HG03097 (cell line): ENCODE data around the gene PARD3.

Experiments used
- ATAC-seq: cut with Tn5 transposase; IDR thresholded peaks from one replicate; pipeline ENCODE4 v1.9.1; 2021; ENCODE audit not compliant: unreplicated experiment, low FRiP score

PARD3 gene

DNA sequence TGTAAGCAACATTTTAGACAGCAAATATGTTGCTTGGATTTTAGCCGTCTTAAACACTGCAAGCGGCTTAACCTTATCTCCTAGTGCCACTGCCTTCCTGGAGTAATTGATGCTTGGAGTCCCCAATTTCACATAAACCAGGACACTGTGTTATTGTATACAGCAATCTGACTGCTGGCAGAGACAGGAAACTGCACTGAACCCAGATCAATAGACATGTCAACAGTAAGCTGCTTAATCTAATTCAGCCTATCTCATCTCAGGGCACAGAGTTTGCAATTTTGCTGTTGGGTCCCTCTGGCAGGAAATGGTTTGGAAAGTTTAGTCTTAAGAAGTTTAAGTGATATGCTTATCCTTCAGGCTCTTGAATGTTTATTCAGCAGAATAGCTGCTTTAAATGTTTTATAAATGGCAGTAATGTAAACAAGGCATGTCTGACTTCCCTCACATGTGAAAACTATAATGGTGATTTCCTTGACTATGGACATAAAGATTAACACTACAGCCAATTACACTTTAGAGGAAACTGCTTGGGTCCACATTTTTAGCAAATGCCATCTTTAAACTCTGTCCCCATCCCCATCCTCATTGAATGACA lies 598.6 kb downstream of the PARD3 start:
- no peak for ATAC-seq

DNA sequence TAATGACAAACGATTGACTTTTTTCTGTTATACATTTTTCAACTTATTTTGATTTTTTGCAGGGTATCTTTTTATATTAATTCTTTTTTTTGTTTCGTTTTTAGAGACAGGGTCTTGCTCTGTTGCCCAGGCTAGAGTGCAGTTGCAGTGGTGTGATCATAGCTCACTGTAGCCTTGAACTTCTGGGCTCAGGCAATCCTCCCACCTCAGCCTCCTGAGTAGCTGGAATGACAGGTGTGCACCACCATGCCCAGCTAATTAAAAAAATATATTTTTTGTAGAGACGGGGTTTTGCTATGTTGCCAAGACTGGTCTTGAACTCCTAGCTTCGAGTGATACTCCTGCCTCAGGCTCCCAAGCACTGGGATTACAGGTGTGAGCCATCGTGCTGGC lies 601.3 kb downstream of the PARD3 start:
- no peak for ATAC-seq

DNA sequence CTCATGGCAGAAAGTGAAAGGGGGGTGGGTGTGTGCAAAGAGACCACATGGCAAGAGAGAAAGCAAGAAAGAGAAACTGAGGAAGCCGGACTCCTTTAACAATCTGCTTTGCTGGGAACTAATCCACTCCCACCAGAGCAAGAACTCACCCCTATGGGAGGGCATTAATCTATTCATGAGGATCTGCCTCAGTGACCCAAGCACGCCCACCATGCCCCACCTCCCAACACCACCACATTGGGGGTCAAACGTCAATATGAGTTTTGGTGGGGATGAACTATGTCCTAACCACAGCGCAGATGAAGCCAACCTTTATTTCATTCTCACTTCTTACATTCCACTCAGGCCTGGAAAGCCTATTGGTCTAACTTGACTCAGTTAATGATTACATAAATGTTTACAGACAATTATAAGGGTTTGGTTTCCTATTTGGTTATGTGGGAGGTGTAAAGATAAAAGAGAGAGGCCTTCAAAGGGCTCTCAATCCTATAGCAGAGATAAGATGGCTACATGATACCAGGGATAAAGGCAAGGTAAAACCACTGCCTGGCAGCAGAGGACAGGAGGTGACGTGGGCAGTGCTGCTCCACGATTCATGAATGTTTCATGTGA lies 601.8 kb downstream of the PARD3 start:
- no peak for ATAC-seq

DNA sequence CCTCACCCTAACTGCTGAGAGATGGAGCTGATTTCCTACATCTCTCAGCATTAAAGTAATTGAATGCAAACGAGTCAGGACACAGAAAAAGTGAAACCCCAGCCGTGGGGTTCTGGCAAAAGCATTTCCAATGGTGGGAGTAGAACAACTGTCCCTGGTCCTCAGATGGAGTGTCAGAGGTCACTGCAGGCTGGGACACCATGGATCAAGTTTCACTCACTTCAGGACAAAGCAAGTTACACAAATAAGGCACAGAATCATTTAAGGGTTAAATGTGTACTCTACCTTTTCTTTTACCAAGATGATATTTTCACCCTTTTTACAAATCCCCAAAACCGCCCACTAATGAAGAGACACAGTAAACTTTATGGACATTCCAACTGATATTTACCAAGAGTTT lies 607.8 kb downstream of the PARD3 start:
- ATAC-seq, result no peak

DNA sequence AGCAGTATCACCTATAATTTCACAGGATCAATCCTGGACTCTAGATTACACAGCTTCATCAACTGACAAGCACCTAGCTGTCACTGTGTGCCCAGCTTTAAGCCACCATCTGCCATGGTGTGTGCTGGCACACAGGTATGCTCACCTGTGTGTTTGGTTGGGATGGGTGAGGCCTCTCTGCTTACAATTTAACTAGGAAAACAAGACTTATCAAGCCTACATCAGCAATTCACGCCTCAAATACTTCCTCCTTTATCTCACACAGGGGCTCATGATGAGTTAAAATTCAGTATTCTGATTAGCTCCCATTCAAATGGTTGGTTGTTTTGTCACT lies 608.2 kb downstream of the PARD3 start:
- no peak for ATAC-seq

DNA sequence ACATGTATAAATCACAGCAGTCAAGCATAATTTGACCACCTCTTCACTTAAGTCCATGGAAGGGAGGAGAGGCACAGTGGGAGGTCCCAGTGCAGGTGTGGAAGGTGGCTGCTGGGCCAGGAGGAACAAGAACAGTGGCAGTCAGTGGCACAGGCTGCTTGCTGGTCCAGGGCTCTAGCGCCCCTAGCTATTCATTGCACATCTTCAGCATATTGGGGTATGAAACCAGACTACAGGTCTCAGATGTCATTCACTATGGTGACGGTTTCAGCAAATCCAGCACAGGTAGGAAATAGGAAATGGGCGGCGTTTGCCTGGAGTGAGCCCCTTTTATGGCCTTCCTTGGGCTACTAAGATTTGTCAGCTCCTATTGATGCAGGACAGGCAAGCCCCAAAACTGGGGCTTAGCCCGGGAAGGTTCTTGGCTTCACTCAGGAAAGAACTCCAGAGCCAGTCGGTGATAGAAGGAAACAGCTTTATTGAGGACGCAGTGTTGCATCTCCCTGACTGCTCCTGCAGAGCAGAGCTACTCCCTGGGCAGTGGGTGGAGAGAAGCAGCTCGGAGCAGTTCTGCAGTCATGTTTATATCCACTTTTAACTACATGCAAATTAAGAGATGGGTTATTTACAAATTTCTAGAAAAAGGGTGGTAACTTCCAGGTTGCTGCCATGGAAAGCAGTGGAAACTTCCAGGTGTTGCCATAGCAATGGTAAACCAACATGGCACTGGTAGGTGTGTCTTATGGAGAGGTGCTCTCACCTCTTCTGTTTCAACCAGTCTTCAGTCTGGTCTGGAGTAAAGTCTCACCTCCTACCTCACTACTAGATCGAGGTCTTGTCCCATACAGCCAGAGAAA lies 608.8 kb downstream of the PARD3 start:
- no peak for ATAC-seq

DNA sequence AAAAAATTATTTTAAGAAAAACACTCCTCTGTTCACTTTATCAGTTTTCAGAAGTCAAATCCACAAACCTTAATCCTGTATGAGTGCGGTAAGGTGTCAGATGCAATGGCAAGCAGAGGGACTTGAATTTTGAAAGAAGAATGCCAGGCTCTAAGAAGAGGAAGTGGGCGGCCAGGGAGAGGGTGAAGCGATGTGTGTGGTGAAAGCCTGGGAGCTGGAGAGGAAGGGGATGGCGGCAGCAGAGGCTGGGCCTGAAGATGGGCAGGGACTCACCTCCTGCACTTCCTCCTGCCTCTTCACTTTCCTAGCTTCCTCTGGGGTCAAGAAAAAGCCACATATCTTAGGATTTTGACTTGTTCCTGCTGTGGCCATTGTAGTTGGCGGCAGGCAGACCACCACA lies 609.6 kb downstream of the PARD3 start:
- ATAC-seq, result peak; percentile 48

DNA sequence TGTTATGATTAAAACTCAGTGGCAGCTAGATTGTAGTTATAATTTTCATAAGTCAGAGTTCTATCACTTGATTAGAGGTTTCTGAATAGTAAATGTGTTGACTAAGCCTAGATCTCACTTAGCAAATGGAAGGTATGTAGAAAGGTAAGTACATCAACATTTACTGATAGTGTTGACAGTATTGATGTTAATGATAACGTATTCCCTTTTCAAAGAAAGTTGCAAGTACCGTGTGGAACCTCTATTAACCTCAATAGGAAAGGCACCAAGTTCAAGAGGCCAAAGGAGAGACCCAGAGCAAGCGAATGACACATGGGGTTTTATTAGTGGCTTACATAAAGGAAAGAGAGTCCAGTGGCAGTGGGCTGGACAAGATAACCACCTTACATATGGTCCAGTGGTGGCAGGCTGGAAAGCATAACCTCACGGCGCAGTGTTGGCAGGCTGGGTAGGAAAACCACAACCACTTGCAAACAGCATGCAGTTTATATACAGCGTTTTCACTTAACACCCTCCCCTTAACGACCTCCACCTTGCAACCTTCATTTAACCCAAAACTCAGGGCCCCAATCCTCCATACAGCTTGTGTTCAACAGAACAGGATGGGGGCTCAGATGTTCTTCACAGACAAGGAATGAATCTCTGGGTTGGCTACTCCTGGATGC lies 611.0 kb downstream of the PARD3 start:
- no peak for ATAC-seq

DNA sequence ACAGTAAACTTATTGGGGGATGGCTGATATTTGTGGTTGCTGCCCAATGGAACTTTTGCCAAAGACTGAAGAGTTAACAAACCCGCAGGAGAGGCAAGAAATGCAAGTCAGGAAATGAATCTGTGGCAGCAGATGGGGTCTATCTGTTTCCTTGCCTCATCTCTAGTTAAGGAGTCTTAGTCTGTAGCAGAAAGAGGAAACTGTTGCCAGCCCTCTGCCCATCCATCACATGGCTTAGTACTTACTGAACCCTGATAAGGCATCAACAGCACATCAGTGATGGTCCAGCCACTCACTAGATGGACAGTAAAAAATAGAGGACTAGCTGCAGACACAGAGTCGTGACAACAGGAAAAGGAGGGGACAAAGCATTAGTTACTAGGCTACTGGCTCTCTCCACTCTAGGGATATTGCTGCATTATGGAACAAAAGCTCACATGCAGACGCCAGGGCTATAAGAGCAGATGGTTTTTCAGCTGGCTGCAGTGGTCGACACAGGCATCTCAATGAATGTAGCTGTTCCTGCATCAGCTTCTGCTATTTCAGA lies 614.7 kb downstream of the PARD3 start:
- no peak for ATAC-seq

DNA sequence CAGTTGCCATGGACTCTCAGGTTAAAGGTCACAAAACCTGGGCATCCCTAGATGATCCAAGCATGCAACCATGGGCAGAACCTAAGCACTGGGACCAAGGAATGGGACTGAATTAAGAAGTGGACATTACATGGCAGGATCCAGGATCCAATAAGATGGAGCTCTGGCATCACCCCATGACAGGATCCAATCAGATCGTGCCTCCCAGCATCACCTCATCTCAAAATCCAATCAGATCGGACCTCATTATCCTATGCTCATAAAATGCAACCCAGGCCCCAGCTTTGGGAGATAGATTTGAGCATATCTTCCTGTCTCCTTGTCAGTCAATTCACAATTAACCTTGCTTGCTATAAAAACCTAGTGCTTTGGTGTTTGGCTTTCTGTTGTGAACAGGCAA lies 616.1 kb downstream of the PARD3 start:
- no peak for ATAC-seq

DNA sequence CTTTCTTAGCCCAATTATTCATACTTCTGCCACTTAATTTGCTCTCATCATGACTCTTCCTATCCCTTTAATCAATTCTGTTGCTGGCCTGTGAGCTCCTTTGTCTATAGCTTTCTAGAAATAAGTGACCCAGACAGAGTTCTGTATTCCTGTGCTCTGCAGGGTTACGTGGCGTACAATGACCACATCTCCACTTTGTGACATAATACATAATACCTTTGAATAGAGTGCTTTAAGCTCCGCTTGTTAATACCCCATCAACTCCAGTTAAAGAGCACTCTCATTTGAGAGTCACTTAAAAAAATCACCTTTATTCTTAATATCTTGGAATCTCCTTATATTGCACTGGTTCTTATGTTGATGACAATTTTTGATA lies 619.0 kb downstream of the PARD3 start:
- no peak for ATAC-seq

DNA sequence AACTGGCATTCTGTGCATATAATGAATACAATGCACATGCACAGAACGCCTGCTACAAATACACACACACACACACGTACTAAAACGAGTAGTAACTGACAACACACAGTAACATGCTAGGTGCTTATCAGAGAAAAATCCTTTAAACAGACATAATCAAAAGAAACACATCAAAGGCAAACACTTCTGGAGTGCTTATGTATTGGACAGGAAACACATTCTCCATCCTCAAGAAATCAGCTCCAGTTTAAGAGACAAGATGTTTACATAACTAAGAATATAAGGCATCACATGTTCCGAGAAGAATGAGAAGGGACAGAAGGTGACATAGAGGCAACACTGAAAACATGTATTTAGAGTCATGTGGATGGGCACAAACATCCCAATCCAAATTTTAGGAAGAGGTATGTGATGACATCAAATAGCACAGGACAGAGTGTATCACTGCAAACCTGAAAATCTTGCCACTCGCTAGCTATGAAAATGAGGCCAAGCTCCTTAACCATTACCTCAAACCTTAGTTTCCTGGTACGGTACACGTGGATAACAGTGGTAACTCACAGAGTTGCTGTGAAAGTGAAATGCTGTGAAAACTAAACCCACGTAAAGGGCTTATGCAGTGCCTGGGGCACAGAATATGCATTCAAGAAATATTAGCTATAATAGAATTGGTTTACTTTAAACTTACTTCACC lies 619.6 kb downstream of the PARD3 start:
- no peak for ATAC-seq

DNA sequence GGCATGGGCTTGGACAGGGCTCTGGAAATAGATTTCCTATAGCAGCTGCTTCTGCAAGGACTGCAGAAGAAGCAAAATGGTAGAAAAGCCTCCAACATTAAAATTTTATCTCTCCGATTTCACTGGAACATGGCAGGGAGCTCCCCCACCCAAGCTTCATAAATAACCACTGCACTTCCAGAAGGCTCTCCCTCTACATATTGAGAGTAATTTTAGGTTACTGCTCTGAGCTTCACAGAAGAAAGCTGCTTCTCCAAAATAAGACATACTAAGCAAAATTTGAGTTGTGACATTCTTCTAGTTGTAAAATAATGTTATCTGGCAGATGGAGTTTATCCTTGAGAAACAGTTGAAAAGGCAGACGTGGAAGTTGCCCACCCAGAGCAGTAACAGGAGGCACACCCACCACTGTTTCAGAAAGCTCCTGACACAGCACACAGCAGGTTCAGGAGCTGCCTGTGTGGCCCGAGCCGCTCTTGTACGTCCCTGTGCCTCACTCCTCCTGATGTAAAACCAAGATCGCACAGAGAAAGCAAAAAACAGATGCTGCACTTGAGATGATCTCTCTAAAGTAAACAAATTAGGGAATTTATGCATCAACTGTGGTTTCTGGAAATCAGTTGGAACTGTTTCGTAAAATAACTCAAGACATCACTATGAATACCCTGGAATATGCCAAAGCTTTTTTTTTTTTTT lies 621.0 kb downstream of the PARD3 start:
- ATAC-seq, result no peak

DNA sequence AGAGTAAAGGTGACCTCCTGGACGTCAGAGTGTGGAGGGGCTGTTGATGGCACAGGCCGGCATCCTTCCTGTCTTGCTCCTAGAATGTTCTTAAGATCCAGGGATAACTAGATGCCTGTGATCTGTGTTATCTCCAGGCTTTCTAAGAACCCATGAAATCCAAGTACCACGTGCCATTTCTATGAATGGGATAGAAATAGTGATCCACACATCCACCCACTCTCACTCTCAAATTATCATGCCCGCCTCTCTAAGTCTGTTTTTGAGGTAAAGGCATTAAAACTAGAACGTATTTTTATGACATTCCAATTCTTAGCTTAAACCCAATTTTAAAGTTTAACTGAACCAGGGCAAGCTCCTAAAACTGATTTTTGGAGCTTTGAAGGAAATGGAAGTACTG lies 622.5 kb downstream of the PARD3 start:
- ATAC-seq, result no peak

DNA sequence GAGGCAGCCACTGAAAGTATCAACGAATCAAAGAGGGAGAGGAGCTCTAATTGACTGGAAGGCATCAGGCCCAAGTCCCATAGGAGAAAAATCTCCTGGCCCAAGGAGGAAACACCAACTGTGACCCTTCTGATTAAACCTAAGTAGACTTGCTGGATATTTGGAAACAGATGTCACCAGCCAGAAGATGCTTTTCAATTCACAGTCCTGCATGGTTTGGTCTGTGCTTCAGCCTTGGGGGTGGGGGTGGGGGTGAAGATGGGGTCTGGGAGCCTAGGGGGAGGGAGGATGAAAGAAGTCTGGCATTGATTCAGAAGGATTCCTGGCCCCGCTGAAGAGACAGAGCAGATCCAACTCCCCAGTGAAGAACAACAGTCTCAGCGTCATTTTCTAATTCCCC lies 623.7 kb downstream of the PARD3 start:
- ATAC-seq, result no peak

DNA sequence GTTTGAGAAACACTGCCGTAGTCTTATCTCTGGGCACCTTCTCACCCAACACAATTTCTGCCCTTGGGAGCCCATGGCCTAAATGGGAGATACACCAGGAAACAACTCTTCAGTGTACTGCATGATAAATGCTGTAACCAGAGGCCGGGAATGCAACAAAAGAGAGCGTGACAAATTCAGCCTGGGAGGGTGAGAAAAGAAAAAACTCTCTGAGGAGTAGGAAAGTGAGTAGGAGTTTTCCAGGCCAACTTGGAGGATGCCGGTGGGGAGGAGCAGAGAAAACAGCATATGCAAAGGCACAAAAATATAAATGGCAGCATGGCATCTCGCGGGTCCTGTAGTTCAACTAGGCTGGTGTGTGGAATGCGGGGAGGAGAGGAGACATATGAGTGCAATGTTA lies 624.5 kb downstream of the PARD3 start:
- ATAC-seq, result no peak

DNA sequence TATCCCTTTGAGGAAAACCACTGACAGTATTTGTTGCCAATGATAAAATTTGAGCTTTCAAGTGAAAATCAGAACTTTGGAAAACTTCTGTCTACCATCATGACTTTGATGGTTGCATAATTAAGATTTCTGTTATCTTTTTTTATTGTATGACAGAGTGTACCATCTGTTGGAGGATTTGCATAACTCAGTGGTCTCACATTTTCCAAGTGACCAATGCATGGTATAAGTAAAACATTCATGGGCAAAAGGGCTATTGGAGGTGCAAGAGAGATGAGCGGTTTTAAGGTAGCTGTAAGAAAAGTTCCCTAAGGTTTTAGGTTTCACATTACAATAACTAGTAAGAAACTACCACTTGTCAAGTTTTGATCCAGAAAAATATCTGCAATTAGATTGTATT lies 625.3 kb downstream of the PARD3 start:
- no peak for ATAC-seq

DNA sequence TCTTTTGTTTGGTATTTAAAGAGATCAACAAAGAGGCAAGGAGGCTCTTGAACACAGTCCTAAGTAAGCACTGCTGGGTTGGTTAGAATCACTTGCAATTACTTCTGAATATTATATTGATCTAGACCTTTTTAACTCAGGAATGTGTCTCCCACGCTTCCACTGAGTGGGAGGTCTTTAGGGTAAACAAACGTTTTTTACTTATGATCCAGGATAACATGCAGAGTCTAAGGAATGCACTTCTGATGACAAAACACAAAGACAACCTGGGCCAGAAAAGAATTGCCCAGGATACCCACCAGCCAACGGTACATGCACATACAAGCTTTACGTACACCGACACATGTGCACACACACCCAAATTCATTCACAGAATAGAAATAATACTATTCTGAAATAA lies 626.9 kb downstream of the PARD3 start:
- no peak for ATAC-seq

DNA sequence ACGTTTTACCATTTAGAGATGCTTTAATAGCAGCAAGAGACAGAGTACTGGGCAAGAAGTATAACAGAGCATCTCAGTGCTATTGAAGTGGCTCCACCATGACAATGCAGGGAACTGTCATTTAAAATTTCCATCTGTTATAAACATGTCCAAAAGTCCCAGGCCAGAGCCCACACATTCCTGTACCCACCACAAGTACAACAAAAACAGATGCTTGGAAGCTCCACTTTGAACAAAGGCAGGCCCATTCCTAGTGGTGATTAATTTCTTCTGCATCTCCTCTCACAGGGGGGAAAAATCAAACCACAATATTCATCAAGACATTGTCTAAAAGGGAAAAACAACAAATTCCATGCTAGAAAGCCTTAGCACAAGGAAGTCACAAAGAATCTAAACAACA lies 627.9 kb downstream of the PARD3 start:
- ATAC-seq, result no peak

DNA sequence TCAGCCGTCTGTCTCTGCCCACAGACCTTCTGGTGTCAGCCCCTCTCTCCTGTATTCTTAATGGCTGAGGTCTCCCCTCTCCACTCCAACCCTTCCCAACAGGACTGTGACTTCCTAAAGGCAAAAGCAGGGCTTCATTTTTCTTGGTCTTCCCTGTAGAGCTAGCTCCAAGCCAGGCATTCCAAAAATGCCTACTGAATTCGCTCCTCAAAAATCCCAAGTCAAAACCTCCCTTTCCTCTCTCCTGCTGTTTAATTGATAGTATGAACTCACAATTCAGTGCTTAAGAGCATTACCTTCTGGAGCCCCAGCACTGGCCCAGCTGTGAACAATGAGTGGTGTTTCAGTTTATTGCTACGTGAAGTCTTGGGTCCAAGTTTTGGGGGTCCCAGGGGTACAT lies 628.4 kb downstream of the PARD3 start:
- ATAC-seq, result no peak
